ENCODE data around the gene SLC44A5.

GRCh38 chr1:75327395-75327794, 283.5 kb downstream of the SLC44A5 start:
- no peak for TF ChIP-seq CTCF (IDR thresholded peaks at IDR 0.05; ENCODE audit: low read length)
- TF ChIP-seq EZH2 (IDR thresholded peaks at IDR 0.05; ENCODE audit: borderline replicate concordance, low read length): no peak

Measured in OCI-LY1 (cell line).